ENCODE measurements around the gene WDR90.
"Not testable (repeated sequence)": the region's sequence is repeated elsewhere in the genome, so short reads cannot be mapped to it uniquely, and the experiment has no call there.

The WDR90 gene

DNA sequence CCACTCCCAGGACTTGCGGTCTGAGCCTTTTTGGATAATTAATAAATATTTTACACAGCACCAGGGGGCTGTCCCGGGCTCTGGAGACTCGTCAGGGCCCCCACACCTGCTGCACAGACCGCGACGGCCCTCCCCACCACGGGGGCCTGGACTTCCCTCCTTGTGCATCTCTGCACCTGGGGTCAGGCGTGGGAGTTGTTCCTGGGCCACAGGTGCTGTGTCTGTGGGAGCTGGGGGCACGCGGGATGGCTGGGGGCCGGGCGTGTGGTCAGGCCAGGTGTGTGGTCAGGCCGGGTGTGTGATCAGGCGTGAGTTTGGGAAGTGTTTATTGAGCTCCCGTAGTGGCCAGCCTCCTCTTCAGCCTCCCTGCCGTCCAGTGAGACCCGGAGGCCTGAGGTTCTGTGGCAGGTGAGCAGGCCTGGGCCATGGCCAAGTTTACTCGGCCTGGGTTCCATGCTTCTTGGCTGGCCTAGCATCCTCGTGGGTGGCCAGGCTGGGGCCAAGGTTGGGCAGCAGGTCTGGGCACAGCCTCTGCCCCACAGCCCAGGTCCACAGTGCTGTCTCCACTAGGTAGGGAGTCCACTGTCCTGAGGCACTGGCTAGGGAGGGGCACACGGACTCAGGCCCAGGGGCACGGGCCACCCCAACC is 29.2 kb downstream of the WDR90 start:
- DNase-seq, result no peak

DNA sequence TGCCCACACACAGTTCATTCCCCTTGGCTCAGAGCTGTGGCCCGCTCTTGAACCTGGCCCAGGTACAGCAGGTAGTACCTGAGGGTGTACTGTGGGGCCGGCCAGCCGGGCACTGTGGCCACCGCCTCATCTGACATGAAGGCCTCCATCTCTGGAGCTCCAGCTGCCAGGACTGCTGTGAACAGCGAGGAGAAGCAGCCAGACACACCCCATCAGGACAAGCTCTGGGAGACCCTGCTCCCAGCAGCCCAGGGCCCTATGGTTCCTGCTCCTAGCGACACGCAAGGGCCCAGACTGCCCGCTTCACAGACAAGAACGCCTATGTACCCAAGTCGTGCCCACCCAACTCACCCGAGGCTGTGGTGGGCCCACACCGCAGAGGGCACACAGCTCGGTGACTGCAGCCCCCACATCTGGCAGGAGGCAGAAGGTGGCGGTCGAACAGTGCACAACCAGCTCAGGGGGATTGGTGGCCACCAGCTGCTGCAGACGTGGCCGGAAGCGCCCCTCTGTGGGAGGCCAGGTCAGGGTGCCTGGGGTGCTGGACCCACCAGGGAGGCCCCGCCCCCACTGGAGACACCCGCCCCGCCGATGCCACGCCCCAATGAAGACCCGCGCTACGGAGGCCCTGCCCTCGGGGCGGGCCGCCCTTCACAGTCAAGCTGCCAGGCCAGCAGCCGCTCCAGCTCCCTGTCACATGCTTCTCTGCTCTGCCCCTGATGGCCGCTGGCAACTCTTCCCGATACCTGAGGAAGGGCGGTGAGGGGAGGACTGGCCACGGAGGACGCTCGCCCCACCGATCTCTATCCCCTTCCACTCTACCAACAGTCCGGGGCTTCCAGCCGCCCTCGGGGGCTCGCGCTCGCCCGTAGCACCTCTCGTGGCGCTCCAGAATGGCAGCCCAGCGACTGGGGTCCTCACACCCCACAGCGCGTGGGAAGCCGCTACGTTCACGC is 30.0 kb downstream of the WDR90 start:
- DNase-seq, result peak; percentile 53

DNA sequence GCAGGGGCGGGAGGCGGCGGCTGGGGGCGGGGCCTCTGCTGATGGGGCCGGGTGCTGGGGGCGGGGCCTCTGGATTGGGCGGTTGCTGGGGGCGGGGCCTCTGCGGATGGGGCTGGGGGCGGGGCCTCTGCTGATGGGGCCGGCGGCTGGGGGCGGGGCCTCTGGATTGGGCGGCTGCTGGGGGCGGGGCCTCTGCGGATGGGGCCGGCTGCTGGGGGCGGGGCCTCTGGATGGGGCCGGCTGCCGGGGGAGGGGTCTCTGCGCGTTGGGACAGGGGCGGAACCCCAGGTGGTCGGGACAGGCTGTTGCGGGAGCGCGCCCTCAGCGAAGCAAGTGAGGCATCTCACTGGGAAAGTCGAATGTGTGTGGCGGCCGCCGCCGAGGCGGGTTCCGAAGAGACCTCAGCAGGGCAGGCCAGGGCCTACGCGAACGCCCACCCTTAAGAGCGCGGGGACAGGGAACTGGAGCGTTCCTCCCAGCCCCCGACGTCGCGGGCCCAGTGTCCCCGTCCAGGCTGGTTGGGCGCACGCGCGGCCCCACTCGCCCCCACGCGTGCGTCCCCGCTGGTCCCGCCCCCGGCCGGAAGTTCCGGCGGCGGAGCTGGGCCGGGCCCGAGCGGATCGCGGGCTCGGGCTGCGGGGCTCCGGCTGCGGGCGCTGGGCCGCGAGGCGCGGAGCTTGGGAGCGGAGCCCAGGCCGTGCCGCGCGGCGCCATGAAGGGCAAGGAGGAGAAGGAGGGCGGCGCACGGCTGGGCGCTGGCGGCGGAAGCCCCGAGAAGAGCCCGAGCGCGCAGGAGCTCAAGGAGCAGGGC is 30.9 kb downstream of the WDR90 start, which contains the start of gene STUB1:
Gene STUB1, plus strand, starts transcription at position 597 of the 811 bp plus-strand sequence. Its CDS starts 116 bp downstream, at position 713.
- DNase-seq, result peak; percentile 92

DNA sequence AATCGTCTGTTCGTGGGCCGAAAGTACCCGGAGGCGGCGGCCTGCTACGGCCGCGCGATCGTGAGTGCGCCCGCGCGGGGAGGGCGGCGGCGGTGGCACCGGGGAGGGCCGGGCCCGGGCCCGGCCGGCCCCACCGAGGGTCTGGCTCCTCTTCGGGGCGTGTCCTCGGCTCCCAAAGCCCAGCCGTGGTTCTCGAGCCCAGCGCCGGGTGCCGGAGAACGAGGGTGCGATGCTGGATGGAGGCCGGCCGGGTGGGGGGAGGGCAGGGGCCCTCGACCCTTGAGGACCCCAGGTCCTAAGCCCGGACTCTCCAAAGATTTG is 31.4 kb downstream of the WDR90 start:
- no peak for DNase-seq

DNA sequence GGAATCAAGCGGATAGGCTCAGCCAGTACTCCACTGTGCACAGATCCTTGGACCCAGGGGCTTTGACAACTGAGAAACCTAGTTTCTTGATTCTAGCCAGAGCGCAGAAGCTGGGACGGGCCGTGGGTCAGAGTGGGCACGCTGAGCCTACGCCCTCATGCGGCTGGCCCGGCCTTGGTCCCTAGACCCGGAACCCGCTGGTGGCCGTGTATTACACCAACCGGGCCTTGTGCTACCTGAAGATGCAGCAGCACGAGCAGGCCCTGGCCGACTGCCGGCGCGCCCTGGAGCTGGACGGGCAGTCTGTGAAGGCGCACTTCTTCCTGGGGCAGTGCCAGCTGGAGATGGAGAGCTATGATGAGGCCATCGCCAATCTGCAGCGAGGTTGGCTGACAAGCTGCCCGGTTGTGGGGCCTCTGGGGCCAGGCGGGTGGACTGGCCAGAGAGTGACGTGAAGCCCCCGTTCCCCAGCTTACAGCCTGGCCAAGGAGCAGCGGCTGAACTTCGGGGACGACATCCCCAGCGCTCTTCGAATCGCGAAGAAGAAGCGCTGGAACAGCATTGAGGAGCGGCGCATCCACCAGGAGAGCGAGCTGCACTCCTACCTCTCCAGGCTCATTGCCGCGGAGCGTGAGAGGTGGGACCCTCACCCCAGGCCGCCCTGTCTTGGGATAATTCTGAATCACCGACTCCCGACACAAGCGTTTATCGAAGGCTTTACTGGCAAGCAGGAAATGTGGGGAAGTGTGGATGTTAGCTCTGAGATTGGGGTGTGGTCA is 32.0 kb downstream of the WDR90 start:
- DNase-seq, result no peak

DNA sequence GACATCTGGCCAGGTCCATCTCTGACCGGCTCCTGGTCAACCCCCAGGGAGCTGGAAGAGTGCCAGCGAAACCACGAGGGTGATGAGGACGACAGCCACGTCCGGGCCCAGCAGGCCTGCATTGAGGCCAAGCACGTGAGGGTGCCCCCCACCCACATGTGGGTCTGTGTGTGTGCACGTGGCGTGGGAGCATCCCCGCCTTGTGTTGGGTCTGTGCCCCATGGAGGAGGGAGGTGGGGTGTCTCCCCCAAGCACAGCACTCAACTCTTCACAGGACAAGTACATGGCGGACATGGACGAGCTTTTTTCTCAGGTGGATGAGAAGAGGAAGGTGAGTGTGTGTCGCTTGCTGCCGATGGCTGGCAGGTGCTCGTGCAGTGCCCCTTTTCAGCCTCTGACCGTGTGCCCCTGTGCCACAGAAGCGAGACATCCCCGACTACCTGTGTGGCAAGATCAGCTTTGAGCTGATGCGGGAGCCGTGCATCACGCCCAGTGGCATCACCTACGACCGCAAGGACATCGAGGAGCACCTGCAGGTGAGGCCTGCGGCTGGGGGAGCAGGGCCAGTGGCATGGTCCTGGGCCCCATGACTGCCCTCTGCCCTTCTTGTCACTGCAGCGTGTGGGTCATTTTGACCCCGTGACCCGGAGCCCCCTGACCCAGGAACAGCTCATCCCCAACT is 32.7 kb downstream of the WDR90 start:
- DNase-seq, result no peak

DNA sequence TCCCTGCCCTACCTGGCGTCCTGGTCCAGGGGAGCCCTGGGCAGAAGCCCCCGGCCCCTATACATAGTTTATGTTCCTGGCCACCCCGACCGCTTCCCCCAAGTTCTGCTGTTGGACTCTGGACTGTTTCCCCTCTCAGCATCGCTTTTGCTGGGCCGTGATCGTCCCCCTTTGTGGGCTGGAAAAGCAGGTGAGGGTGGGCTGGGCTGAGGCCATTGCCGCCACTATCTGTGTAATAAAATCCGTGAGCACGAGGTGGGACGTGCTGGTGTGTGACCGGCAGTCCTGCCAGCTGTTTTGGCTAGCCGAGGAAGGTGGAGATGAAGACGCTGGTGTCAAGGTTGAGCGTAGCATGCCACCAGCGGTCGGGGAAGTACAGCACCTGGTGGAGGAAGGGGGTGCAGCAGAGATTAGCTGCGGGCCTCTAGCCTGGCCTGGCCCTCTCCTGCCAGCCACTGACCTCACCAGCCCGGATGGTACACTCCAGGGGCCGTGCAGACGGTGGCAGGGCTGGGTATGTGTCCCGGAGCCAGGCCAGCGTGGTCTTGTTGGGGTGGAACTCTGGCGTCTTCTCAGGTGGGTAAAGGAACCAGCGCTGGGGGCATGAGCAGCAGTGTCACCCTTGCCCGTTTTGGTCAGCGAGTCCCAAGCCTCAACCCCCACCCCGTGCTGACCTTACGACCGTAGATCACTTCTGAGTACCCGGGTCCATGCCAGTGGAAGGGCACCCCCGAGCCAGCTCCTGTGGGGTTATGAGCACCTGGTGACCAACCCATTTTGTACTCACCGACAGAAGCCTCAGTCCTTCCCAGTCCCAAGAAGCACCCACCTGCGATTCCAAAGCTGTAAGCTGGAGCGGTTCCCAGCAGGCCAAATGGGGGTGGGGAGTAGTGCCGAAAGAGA is 33.6 kb downstream of the WDR90 start:
- DNase-seq, result no peak

DNA sequence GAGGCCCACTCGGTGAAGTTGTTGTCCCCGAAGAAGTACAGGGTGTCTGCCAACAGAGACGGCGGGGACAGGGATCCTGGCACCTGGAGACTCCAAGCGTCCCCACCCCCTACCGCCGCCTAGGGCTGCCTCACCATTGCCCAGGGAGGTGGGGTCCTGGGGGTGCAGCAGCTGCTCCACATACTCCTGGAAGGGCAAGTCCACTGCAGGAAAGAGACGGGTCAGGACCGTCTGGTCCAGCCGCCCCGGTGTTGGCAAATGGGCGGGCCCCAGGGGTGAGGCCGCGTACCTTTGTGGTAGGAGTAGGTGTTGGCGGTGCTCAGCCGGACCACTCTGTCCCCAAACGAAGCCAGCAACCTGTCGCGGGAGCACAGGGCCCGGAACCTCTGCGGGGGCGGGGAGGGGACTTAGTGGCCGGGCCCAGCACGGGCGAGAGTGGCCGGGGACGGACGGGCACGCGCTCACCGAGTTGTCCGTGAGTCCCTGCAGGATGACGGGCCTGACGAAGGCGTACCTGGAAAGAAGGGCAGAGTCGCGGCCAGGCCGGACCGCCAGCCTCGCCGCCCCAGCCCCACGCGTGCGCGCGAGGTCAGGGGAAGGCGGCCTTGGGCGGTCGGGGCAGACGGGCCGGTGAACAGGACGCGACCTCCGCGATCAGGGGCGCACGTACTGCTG is 34.4 kb downstream of the WDR90 start:
- DNase-seq, result no peak

DNA sequence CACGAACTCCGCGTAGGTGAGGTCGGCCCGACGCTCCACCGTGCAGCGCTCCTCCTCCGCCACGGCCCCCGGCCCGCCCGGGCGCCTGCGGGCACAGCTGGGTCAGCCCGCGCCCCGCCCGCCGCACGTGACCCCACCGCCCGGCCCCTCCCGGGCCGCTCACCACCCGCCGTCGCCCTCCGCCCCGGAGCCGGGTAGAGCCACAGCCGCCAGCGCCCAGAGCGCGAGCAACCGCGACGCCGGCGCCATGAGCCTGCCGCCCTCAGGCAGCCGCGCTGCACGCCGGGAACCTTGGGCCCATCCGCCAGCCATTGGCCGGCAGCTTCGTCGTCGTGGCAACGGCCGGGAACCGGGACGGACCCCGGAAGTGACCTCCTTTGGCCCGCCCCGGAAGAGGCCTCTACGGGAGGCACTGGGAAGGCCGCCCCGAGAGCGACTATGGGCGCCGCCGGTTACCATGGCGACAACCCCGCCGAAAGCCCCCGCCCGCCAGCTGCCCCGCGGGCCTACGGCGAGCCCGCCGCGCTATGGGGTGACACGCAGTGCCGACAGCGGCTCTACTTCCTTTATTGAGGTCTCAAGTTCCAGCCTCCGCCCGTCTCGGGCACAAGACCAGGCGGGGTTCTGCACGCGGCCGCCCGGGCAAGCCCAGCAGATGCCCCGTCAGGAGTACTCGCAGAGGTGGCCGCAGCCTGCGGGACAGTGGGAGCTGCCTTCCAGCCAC is 35.1 kb downstream of the WDR90 start, which contains the start of gene JMJD8:
Gene JMJD8, minus strand, starts transcription at position 264 of the 724 bp plus-strand sequence. Its CDS starts 15 bp downstream, at position 249.
- DNase-seq, result peak; percentile 97

DNA sequence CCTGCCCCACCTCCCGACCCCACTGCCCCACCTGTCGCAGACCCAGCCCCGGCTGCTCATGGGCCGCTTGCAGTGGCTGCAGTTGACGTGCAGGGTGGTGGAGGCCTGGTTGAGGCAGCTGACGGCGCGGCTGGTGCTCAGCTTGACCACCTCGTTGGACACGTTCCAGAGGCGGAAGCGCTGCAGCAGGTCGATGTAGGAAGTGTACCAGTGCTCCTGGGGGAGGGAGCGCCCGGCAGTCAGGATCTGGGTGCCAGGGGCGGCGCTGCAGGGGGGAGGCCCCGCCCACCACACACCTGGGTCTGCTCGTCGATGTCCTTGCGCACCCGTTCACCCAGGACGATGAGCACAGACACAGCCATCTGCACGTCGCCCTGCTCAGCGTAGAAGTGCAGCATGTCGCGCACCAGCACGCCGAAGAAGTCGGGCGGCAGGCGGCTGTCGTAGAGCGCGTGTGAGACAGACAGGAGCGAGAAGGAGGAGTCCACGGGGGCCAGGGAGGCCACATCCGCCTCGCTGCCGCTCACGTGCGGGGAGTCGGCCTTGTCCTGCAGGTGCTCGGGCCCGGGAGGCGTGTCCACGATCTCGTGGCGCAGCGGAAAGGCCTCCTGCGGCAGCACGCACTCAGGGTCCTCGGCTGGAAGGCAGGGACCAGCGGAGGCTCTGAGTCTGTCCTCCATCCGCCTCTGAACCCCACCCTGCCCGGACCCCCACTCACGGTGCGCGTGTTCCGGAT is 36.0 kb downstream of the WDR90 start:
- DNase-seq, result no peak

DNA sequence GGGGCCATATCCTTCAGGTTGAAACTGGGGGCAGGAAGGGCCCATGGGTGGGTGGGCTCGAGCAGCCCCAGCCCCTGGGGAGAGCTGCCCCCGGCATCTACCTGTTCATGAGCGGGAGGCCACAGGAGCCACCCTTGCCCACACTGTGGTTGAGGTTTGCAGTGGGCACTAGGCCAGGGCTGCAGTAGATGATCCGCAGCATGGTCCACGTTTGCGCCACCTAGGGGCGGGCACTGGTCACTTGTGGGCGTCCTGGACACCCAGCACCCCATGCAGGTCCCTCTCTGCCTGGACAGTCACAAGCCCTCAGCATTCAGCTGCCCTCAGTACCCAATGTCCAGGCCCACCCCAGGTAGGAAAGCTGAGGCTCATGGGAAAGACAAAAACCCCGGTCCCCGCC is 36.8 kb downstream of the WDR90 start:
- no peak for DNase-seq

DNA sequence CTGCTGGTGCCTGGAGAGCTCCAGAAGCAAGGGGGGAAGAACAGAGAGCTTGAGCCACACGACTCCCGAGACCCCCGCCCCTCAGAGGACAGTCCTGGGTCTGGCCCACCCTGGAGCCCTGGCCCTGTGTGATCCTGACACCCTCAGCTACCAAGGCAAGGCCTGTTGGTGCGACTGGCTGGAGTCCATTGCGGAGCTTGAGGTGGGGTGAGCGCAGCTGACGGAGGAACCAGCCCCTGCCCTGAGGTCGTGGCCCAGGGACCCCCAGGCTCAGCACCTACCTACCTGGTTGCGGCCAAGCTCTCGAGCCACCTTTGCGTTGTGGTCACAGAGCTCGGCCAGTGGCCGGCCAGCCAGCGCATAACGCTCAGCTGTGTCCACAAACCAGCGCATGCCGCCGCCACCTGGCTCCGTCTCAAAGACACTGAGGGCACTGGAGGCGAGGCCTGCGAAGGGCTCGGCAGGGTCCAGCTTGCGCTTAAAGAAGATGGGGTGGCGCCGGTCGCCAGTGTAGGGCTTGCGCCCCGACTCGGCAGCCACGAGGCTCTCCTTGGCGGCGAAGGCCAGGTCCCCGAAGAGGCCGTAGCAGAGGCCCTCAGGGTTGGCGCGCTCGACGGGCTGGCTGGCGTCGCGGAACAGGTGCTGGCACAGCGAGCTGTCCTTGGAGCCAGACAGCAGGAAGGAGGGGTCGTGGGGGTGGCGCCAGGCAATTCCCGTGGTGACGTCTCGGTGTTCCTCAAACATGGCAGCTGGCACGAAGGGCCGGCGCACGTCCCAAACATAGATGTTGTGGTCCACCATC is 37.5 kb downstream of the WDR90 start:
- DNase-seq, result no peak

DNA sequence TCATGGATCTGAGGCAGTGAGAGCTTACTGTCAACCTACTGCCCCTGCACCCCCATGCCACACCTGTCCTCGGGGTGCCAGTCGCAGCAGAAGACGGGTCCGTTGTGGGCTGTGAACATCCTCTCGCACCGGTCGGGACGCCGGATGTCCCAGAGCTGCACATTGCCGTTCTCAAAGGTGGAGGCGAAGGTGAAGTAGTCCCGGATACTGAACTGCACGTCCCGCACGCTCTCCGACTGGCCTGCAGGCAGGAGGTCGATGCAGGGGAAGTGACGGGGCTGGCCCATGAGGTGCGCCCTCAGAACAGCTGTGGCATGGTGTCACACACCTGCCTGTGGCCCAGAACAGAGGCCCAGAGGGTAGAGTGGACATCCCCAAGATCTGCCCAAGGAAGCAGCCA is 38.3 kb downstream of the WDR90 start:
- DNase-seq, result no peak

DNA sequence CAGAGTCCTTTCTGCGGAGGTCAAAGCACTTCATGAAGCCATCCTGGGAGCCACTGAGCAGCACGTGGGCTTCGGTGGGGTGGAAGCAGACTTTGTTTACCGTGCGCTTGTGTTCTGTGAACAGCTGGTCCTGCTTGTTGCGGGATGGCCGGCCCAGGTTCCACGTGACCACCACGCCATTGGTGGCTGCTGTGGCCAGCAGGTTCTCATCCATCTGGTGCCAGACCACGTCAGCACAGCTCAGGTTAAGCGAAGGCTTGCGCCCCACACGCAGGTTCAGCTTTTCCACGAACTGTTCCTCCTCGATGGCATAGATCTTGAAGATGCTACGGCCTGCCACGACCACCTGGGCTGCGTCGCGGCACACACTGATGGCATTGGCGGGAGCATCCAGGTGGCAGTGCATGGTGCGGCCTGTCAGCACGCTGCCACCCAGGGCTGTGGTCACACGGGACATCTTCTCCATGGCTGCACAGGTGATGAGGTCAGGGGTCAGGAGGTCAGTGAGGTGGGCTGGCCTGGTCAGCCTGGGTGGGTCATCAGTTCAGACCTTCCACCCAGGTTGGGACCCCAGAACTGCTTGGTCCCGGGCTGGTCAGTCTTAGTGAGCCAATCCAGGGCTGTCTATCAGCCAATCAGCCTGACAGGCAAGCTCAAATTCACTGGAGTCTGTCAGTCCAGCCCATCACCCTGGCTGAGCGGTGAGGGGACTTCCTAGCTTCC is 40.2 kb downstream of the WDR90 start:
- no peak for DNase-seq

DNA sequence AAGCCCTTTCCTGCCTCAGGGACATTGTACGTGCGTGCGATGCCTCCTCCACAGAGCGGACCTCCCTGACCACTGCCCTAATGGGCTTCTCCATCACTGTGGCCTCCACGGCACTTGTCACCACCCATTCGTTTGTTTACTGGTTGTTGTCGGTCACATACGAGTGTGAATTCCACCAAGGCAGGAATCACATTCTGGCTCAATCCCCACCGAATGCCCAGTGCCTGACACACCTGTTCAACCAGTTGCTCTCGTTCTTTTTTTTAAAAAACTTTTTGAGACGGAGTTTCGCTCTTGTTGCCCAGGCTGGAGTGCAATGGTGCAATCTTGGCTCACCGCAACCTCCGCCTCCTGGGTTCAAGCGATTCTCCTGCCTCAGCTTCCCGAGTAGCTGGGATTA is 42.1 kb downstream of the WDR90 start:
- DNase-seq, result not testable (repeated sequence)

DNA sequence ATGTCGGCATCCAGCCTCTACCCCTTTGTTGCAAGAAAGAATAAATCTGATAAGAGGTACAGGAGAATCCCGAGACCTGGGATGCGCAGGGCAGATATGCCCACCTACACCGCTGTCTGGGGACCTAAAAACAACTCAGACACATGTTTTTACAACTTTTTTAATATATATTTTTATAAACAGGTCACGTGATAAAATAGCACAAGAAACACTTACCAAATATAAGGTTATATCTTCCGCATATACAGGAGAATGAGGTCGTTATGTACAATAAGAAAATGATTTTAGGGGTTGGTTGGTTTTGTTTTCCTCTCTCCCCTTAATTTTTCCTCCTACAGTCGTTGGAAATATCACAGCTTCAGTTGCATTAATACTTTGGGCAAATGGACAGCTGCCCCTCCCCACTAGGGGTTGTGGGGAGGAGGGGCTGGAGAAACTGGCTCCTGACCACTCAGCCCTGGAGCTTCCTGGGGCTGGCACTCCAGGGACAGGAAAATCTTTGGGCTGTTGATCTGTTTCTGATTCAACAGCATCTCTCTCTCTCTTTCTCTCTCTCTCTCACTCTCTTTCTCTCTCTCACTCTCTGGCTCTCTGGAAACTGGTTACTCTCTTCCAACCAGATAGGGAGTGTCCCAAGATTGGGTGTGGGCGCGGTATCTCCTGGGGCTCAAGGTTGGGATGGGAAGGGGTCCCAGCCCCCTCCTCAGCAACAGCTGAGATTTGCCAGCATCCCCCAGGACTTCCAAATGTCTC is 43.4 kb downstream of the WDR90 start:
- no peak for DNase-seq

Data from stimulated activated CD4-positive, alpha-beta T cell treated with anti-CD3 and anti-CD28 coated beads, Interleukin-1b, Interleukin-23, amount 100 ng/mL, for 48 hours (primary cell).